ENCODE measurements around the gene PLXNA4. TPM values are rescaled to one million over a fixed set of nuclear protein-coding genes. Genes with fewer than 3 reads are reported as not detected.

PLXNA4 gene
- polyA plus RNA-seq, 4 donors: 13.1 to 14.7 (median 13.6) TPM

DNA sequence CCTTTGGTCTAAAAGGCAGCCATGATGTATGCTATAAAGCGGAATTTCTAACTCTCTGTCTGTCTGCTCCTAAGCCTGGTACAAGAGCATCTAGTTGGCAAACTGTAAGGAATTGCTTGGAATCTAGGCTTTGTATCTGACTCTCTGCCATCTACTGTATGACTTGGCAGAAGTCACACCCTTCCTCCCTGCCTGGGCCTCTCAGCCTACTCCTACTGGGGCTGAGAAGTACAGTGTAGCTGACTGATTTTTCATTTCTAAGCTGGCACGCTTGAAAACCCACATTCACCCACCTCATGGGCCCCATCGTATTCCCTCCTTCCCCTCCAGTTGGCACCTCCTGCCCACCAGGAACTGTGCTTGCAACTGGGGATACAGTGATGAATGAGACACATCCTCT lies 435.2 kb downstream of the PLXNA4 start:
- DNase-seq (ENCODE audit: low read depth in 4 of 4, low spot score in 3 of 4): no peak

DNA sequence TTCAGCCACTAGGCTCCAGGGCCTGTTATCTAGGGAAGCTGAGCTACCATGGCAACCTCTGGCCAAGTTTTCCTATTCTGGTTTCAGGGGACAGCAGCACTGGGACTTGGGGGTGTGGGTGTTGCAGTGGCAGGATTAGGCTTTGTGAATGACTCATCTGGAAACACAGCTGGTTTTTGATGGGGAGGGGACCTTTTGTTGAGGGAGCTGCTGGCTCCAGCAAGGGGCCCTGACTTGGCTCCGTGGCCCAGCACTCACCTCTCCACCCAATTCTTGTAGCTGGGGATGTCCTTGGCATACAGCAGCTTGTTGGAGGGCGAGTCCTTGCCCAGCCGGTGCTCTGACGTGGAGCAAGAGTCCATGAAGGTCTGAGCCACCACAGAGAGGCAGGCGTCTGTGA lies 435.9 kb downstream of the PLXNA4 start:
- DNase-seq (ENCODE audit: low read depth in 4 of 4, low spot score in 3 of 4): no peak

DNA sequence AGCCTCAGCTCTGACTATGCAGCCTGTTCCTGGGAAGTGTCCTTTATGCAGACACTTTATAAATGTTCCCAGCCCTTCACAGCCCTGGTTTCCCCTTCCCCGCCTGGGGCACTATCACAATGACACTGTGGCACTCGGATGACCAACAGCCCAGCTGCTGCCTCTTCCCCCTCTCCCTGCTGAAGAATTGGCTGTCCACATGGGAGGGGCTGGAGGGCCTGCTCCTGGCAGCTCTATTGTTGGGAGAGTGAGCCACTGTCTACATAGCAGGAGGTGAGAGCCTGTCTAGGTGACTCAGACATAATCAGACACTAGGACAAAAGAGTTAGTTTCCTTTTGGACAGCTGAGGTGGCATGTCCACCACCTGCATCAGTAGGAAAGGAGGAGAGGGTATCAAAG lies 437.5 kb downstream of the PLXNA4 start:
- no peak for DNase-seq (ENCODE audit: low read depth in 4 of 4, low spot score in 3 of 4)

DNA sequence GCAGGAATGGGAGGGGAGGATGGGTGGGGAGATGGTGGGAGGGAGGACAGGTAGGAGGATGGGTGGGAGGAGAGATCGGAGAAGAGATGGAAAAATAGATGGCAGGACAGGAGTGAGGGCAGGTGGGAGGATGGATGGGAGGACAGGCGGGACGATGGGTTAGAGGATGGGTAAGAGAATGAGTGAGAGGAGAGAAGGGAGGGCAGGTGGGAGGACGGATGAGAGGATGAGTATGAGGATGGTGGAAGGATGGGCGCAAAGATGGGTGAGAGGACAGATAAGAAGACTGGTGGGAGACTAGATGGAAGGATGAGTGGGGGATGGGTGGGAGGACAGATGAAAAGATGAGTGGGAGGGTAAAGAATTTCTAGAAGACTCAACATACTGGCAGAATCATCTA lies 438.6 kb downstream of the PLXNA4 start:
- no peak for DNase-seq (ENCODE audit: low read depth in 4 of 4, low spot score in 3 of 4)

DNA sequence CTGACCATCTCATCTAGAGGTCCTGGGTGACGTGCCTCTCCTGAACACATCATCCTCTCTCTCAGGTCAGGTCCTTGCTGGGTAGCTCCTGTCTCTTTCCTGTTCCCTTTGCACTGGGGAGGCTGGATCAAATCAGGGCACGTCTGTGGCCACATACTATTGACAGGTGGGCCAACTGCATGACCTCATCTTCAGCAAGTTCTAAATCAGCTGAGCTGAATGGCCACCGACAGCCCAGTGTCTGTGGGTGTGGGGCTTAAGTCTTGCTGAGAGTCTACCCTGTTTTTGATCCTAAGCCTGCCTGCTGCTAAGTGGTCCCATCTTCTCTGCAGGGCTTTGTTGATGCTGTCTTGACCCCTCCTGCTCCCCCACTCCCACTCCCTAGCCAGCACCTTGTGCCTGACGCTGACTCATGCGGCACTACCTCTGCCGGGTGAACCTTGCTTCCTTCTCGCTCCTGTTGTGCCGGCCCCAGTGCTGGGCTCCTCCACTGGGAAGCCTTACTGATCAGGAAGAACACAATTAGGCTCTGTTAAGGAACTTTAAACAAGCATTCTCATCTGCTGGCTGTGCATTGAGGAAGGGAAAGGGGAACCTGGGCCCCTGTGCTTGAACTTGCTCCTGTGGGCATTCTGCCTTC lies 440.4 kb downstream of the PLXNA4 start:
- no peak for DNase-seq (ENCODE audit: low read depth in 4 of 4, low spot score in 3 of 4)

DNA sequence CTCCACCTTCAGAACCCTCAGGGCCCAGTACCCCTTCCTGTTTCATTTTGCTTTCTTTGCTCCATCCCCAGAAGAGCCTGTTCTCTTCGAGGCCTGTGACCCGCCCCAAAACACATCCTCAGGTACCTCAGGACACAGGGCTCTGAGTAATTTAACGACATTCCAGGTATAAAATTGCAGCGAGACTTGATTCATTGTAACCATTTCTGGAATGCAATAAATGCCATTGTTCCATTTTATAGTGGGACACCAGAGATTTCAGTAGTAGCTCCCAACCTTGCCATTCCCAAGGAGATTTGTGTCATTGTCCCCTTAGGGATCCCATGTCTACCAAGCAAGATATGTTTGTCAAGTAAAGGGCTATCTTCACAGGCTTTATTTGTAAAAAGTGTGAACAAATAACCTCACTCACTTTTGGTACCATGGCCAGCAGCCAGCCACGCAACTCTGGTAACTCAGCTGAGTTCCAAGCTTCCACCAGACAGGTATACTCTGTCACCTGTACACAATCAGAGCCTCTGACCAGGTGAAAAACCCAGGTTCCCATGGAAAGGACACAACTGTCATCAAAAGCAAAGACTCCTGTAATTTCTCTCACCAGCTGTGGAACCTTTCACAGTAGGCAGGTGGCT lies 441.3 kb downstream of the PLXNA4 start:
- no peak for DNase-seq (ENCODE audit: low read depth in 4 of 4, low spot score in 3 of 4)

DNA sequence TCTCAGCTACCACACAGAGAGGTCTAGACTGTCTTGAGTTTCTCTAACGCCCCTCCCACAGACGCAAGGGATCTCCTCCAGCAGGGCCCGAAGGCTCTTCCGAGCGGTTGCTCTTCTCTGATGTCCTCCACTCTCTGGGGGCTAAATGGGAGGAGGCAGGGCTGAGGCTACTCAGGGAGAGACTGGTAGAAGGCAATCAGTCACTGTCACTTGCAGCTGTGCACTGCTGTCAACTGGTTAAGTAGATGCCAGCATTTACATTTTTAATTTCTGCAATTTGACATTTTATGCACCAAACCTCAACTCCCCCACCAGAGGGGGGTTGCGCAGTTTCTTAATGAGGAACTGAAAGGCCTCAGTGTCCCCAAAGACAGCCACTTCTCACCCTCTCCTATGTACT lies 442.8 kb downstream of the PLXNA4 start:
- no peak for DNase-seq (ENCODE audit: low read depth in 4 of 4, low spot score in 3 of 4)

DNA sequence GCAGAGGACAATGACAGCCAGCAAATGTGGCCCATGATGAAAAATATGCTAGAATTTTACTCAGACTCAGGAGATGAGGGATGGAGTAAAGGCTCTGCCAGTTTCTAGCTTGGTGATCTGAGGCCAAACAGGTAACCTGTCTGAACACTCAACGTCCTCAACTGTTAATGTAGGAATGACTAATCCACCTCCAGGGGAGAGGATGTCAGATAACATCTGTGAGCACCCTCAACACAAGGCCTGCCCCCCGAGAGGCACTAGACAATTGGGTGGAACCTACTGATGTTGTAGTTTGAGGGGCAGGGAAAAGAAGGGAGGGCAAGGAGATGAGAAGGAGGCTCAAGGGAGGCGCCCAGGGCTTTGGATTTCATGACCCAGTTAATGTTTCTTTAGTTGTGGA lies 445.1 kb downstream of the PLXNA4 start:
- DNase-seq (ENCODE audit: low read depth in 4 of 4, low spot score in 3 of 4): no peak

DNA sequence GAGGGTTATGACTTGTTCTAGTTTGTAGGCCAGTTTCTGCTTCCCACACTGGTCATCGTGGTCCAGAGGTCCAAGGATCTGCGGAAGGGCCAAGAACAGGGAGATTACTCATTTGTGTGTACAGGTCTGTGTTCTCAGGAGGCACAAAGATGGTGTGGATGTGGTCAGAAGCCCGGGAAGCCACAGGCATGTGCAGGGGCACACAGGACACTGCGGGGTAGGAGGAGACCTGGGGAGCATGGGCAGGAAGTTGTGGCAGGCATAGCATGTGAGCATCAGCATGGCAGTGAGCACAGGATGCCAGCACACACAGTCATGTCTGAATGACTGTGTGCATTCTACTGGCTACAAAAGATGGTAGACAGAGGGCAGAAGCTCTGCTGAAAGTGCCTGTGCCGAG lies 445.8 kb downstream of the PLXNA4 start:
- no peak for DNase-seq (ENCODE audit: low read depth in 4 of 4, low spot score in 3 of 4)

DNA sequence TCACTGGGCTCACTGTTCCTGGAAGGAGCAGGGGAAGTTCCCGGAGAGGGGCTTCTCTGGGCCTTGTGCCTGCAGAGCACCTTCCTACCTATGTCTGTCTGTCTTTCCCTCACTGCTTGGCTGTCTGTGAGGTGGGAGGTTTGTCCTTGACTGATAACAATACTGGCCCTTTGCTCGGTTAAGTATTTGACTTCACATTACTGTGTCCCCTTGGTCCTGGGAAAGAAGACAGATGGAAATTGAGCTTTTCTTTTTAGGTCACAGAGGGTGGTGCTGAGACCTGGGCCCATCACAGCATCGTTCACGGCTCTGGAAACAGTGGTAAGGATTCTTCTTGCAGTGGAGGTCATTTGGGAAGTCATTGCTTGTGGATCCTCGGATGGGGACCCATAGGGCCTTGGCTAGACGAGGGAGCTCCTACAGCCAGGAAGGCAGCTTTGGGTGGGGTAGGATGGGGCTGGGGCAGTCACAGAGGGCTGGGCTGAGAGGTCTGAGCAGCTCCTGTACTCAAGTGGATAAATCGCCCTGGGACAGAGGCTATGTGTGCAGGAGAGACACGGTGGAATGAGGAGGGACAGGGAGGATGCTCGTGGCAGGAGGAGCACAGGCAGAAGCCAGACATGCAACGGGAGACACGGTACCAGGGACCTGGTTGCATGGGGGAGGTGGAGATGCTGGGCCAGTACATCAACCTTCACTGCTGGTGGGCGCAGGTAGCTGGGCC lies 450.2 kb downstream of the PLXNA4 start:
- DNase-seq (ENCODE audit: low read depth in 4 of 4, low spot score in 3 of 4): no peak

DNA sequence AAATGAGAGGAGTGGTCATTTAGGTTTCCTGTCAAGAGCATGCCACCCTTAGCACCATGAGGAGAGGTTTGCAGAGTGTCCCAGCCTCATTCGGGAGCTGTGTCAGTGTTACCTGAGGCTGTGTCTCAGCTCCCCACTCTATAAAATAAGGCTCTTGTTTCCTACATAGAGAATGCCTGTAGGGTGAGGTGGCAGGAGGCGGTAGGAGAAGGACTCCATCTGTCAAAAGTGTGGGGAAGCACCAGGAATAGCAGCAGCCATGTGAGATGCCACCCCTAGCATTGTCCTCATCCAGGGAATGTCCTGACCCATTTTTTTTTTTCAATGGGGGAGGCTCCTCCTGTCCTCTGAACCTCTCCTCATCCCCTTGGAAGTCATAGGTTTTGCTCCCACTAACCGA lies 451.2 kb downstream of the PLXNA4 start:
- no peak for DNase-seq (ENCODE audit: low read depth in 4 of 4, low spot score in 3 of 4)

DNA sequence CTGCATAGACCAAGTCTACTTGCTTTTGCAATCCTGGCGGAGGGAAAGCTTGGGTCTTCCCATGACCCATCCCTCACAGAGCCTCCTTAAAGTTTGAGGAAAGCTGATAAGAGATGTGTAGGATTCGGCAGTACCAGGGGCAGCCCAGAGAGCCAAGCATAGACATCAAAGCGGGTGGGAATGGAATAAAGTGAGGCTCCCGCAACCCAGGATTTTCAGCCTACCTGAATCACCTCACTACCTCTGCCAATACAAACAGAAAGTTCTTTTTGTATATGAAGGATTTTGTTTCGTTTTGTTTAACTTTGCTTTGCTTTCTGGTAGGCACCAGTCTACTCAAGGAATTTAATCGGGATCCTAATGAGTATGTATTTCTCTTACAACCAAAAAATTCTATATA lies 451.7 kb downstream of the PLXNA4 start:
- no peak for DNase-seq (ENCODE audit: low read depth in 4 of 4, low spot score in 3 of 4)

DNA sequence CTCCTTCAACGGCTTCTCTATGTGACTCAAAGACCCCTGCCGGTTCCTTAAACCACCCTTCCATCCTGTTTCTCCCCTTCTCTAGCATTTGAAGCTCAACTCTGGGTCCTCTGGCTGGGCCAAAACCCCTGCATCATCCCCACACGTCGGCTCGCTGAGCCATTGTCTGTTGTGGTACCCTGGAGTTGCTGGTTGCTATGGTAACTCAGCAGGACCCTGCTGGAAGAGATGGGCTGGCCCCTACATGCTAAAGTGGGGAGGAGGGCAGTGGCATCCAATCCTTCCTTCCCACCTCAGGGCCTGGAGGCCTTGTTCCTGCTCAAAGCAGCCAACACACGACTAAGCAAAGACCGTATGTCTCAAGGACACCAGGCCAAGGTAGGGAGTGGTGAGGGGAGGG lies 452.5 kb downstream of the PLXNA4 start:
- DNase-seq (ENCODE audit: low read depth in 4 of 4, low spot score in 3 of 4): no peak

DNA sequence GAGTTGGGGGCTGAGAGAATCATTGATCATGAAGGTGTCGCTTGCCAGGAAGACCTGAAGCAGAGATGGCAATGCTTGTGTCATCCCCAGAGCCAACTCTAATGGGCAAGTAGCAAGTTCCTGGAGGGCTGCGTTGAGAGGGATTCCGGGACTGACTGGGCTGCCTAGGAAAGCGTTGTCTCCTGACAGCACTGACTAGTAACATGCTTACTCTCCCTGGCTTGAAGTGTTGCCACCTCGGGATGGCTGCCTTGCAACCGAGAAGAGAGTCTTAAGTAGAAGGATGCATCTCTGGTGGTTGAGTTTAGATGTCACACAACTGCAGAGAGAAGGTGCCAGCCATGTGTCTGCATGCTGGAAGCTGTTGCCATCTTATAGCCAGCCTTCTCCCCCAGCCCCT lies 453.4 kb downstream of the PLXNA4 start:
- DNase-seq (ENCODE audit: low read depth in 4 of 4, low spot score in 3 of 4): no peak

DNA sequence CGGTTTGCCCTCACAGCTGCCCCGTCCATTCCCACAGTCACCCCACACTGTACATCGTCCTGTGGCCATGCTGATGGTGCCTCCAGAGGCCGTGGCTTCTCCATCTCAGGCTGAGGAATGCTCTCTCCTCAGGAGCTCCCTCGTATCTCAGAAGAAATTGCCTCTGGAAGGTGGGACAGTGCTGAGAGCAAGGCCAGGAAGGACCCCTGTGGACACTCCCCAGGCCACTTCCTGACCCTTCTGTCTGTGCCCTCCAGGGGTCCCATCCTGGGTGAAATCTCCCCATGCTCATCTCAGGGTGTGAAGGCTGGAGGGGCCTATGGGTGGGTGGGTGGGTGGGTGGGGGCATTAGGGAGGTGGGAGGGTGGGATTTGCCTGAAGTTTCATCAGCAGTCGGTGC lies 454.3 kb downstream of the PLXNA4 start:
- no peak for DNase-seq (ENCODE audit: low read depth in 4 of 4, low spot score in 3 of 4)

DNA sequence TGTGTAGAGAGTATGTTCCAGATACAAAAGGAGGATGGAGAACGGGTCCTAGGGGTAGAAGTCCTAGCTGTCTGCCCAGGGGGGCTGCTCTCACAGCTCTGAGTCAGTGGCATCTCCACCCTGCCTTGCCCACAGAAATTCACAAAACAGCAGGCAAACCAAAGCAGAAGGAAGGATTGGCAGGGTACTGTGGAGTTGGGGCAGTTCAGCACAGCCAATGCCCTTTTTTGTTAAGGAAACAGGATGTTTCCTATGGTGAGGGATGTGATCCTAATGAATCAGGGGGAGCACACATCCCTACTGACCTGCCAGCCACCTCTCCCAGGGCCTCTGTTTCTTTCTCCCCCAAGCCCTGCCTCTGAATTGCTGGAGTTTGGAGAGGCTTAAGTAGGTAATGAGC lies 457.6 kb downstream of the PLXNA4 start:
- DNase-seq (ENCODE audit: low read depth in 4 of 4, low spot score in 3 of 4): no peak

DNA sequence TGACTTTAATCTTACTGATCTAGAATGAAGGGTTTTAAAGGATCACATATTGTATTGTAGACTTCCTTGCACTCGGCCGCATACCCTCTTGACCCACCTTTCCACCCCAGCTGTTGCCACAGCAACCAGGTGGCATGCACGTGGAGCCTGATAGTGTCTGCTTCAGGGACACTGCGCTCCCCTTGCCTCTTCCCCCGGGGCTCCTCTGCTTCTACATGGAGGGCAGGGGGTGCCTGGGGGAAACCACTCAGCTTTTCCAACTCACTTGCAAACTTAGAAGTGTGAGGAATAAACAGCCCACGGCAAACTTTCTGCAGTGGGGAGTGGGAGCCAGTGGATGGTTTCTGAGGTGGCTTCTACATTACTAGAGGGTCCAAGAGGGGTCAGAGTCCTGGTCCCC lies 458.6 kb downstream of the PLXNA4 start:
- DNase-seq (ENCODE audit: low read depth in 4 of 4, low spot score in 3 of 4): no peak

DNA sequence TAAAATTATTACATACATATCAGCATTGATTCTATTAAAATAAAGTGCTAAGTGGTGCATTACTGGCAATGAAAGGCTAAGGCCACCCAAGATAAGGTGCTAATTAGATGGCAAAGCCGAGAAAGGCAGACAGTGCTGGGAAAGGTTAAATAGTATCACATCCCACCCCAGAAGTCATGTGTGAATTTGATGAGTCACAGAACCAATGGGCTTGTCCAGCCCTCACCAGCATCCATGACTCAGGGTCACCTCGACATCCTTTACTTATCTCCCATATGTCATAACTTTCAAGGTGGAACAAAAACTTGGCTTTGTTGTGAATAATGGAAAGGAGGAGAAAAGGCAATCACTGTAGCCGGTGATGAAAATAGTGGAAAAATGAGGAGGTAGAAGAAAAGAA lies 459.1 kb downstream of the PLXNA4 start:
- DNase-seq (ENCODE audit: low read depth in 4 of 4, low spot score in 3 of 4): no peak

DNA sequence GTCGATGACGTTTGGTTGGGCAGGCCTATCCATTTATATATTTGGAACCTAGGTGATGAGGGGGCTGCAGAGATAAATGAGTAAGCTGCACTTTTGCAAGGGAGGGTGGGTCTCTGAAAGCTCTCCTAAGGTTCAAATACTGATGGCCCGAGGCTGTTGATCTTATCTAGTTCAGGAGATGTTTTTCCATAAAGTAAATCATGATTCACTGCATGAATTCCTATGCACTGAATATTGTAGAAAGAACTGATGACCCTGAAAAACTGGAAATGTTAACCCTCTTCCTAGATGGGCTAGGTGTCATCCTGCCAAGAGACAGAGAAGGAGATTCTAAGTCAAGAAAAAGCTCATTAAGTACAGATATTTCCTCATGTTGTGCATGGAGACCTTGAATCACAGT lies 459.9 kb downstream of the PLXNA4 start:
- no peak for DNase-seq (ENCODE audit: low read depth in 4 of 4, low spot score in 3 of 4)

DNA sequence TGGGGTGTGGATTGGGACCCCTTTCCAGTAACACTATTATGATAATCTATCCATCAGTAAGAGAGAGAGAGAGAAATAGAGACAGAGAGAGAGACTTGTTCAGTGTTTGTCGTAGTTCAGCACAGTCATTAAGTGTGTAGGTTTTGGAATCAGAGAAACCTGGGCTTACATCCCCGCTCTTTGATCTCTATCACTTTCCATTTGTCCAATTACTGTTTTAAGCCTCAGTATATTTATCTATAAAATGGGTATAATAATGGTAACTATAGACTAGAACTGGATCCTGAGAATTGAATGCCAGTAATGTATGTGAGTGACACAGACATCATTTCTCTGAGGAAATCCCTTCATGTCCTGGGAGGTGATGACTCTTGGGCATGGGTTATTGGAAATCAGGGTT lies 460.5 kb downstream of the PLXNA4 start:
- no peak for DNase-seq (ENCODE audit: low read depth in 4 of 4, low spot score in 3 of 4)

DNA sequence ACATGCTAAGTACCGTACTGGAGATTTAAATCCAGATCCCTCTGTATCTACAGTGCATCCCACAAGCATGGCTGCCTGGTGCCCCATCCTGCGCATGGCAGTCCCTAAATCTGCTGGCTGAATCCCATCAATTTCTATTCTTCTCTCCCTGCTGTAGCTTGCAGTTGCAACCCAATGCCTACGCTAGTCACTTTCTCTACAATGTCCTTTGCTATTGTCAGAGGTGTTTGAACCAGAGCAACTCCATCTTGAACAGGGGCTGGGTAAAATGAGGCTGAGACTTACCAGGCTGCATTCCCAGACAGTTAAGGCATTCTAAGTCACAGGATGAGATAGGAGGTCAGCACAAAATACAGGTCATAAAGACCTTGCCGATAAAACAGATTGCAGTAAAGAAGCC lies 461.2 kb downstream of the PLXNA4 start:
- no peak for DNase-seq (ENCODE audit: low read depth in 4 of 4, low spot score in 3 of 4)

DNA sequence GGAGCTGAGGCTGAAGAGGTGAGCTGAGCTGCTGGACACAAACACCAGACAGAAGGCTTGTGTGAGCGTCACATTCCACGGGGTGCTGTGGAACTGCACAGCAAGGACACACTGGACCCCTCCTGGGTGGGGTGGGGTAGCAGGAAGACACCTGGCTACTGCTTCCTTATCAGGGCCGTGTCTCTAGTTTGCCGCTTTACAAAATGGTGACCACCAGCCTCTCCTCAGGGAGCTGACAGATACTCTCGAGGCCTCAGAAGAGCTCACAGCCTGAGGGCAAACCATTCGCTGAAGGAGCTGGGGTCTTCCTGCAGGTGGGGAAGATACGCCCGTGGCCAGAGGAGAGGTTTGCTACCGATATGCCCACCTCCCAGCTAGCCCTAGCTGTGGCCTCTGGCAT lies 461.9 kb downstream of the PLXNA4 start:
- DNase-seq (ENCODE audit: low read depth in 4 of 4, low spot score in 3 of 4): no peak

All from right renal pelvis (tissue), 4 donors.